HT-29 (cell line): ENCODE measurements around the gene CSNK1E. TPM values are rescaled to one million over a fixed set of nuclear protein-coding genes. Genes with fewer than 3 reads are reported as not detected.

Experiments
- DNase-seq: peaks from one replicate; pipeline ENCODE4 v3.0.0-alpha.2; 2015; ENCODE audit warnings: low spot score
- total RNA-seq: library from RNA; depleted of rRNA; stranded (reverse); fragments of >200 nt; shearing (Covaris generic); gene quantifications from 2 replicates; pipeline ENCODE4 v1.2.3, GENCODE V29; 2014

Gene CSNK1E
- total RNA-seq, 1 experiment from 2014 or later: 152 TPM

DNA sequence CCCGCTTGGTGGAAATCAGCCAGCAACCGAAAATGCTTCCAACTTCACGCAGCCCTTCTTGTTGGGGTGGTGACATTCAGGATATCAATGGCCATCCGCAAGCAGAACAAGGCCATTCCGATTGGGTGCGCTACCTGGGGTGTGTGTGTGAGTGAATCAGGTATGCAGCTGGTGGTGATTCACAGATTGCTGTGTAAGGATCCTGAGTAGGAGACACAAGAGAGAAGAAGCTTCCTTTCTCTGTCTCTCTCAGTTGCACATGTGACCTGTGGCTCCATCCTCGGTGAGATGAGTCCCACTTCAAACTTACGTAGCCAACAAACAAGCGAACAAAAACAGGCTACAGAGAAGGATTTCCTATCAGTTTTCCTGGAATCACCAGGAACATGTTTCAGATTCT is 34.8 kb downstream of the CSNK1E start:
- DNase-seq: no peak

- no peak for DNase-seq
Observed at GRCh38 chr22:38276166-38276565, 41.1 kb downstream of the CSNK1E start.

- peak; percentile 18 for DNase-seq
Observed at GRCh38 chr22:38273135-38273826, 44.0 kb downstream of the CSNK1E start.

DNA sequence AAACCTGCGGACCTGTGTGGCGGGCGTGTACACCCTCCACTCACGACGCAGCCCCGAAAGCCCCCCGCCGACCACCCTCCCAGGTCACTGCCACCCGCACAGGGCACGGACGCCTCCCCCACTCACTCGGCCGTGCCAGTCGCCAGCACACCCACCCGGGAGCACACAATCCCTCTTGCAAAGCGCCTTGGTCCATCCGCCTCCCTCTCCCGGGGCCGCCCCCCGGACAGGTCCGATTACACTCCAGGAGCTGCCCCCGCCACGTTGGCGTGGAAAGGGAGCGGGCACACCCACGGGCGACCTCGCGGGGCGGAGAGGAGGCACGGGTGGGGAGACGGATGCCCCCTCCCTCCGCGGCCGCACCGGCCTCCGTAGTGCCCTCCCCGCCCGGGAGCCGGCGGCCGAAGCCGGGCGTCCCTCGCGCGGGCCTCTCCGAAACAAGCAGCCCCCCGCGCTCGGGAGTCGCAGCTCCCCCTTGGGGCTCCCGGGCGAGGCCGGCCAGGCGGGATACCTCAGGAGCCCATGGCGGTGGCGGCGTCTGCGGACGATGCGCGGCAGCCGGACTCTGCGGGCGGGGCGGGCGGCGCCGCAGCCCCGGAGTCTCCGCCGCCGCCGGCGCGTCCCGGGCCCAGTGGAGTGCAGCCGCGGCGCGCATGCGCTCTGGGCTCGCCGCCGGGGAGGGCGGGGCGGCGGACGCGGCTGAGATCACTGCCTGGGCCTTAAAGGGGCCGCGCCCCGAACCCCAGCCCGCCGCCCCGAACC is 44.7 kb downstream of the CSNK1E start, which contains the start of gene TMEM184B:
Gene TMEM184B, minus strand, starts transcription at position 638 of the 762 bp plus-strand sequence. CDS start 25,049 bp downstream, outside the sequence.
- peak; percentile 67 for DNase-seq

DNA sequence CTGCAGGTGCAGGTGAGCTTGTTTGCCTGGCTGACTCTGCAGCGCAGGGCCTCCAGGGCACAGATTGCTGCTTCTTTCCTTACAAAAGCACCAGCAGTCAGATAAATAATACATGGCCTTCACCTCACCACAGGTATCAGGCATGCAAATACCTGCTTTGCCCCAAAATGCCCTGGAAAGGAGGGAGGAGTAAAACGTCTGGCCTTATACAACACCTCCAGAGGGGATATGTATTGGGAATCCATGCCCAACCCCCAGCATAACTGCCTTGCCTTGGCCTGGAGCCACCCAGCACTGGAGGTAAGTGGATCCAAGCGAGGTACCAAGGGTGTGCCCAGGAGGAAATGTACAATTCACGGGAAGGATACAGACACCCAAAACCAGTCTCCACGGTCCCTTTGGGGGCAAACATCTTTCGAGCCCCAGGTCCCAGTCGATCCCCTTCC is 45.3 kb downstream of the CSNK1E start:
- DNase-seq: peak; percentile 39

GRCh38 chr22:38271101-38271500 is 46.1 kb downstream of the CSNK1E start:
- no peak for DNase-seq

GRCh38 chr22:38270091-38270992 is 46.9 kb downstream of the CSNK1E start:
- DNase-seq: no peak

- DNase-seq: no peak
Observed at GRCh38 chr22:38269466-38269865, 47.8 kb downstream of the CSNK1E start.

DNA sequence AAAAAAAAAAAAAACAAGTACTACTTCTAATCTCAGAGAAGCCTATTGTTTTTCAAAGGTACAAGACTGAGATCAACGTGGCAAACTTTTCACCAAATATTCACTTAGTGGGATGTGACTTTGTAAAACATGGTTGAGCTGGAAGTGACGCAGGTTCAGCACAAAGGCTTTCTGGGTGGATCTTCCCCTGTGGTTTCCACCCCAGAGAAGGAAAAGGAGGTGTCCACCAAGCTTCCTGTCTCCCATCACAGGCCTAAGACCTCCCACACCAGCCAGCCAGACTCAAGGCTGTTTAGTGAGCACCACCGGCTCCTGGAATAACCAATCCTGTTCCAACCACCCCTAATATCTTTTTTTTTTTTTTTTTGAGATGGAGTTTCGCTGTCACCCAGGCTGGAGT is 50.1 kb downstream of the CSNK1E start:
- DNase-seq: no peak

DNA sequence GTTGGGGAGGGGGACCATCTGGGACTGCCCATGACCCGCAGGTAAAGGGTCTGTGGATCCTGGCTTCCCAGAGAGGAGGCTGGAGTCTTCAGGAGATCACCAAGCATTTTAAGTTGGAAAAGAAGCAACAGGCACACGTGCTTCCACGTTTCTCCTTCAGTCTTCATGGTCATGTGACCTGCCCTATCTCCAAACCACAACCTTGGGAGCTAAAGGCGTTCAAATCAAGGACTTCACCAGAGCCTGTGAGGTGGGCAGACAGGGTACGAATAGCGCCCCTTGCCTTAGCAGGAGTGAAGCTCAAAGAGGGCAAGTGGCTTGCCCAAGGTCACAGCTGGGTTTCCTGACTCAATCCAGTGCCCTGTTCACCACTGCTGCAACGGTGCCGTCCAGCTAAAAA is 51.1 kb downstream of the CSNK1E start:
- no peak for DNase-seq

- DNase-seq: no peak
Observed at GRCh38 chr22:38264322-38264843, 52.9 kb downstream of the CSNK1E start.

DNA sequence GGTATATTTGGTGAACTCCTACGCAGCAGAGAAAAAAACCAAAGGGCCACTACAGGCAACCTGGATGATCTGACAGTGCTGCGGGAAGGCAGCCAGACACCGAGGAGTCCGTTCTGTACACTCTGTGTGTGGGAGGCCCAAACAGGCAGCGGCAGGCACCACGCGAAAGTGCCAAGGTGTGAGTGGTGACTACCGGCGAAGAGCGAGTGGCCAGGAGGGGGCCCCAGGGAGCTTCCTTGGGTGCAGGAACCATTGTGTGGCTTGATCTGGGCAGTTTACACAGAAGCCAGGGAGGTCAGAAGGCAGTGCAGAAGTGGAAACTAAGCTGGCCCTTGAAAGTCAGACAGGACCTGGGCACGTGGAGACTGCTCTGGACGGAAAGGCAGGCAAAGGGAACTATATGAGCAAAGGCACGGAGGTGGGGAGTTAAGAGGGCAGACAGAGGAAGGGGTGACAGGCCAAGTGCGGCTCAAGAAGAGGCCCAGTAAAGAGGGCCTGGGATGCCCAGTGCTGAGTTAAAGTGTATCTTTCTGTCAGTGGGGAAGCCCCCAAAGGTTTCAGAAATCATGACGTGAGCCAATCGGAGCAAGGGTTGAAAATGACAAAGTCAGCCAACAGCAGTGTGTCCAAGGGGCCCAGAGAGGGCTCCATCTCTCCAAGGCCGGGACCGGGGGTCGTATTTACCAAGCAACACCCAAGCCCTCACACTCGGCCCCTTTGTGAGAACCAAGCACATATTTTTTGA is 55.0 kb downstream of the CSNK1E start:
- peak; percentile 40 for DNase-seq

DNA sequence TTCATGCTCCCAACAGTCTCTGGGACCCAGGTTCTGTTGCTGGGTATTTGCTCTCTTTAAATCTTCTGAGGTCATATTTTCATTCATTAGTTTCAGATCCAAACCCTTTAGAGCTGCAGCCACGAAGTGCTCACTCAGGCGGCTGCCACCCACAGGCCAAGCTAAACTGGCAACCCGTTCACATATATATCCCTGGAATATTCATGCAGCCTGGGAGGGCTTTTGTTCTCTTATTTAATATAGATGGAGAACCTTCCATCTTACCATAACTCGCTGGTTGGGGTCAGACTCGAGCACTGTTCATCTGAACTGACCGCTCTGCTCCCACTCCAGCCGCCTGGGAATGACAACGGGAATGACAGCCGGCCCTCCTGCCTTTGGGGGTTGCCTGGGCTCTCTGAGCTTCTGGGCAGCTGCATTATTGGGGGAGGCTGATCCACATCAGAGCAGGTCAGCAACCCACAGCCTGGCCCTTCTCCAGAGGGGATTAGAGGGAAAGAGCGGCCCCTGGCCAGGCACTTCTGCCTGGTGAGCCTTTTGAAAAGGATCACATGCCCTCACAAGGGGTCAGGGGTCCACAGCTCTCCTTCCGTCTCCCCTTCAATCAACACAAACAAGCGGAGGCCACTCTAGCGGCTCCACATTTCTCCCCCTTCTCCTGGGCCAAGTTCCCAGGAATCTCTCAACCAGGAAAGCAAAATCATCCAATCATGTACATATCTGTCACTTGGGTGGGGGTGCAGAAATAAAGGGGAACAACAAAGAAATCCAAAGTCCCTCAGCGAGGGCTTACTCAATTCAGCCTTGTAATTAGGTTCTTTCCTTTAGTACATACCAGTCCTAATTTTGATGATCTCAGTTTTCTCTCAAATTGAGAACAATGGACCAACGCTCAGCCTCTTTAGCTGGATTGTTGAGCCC is 56.2 kb downstream of the CSNK1E start:
- DNase-seq: no peak

GRCh38 chr22:38259370-38259769 is 57.9 kb downstream of the CSNK1E start:
- DNase-seq: no peak

GRCh38 chr22:38258895-38259294 is 58.3 kb downstream of the CSNK1E start:
- DNase-seq: no peak

DNA sequence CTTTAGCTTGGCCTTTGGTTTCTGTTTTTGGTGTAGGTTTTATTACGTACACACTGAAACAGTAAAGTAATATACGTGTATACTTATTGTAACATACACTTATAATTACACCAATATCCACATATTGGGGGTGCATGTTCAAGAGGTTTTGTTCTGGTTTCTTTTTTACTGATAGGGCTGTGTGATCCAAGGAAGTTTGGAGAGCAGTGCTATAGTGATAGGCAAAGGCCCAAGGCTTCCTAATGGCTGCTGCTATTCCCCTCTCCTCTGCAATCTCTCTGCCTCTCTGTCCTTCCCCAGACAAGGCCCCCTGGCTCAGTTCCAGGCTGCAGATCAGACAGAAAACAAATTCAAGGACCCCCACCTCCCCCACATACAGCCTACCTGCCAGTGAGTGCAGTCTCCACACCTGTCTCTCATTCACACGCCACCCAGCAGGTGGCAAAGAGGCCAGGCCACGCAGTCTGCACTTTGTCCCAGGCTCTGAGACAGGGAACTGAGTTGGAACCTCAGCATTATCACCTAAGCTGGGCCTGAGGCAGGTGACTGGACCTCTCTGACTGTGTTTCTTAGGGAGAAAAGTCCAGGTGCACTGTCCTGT is 59.5 kb downstream of the CSNK1E start:
- DNase-seq: peak; percentile 25

DNA sequence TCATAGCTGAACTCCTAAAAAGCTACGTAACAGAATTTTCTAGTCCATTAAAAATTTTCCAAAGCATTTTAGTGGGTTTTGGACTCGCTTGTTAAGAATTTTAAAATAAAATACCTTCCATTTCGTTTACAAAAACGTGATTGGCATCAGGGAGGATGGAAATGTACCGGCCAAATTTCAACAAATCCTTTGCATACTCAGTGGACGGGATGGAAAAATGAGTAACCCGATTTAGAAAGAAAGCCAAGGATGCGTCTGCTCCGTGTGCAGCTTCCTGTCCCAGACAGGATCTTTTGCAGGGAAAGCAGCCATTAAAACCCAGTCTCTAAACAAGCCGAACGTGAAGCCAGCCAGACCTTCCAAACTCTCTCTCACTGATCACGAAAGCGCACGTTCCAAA is 60.1 kb downstream of the CSNK1E start:
- DNase-seq: no peak

- DNase-seq: no peak
Observed at GRCh38 chr22:38255697-38256096, 61.5 kb downstream of the CSNK1E start.

DNA sequence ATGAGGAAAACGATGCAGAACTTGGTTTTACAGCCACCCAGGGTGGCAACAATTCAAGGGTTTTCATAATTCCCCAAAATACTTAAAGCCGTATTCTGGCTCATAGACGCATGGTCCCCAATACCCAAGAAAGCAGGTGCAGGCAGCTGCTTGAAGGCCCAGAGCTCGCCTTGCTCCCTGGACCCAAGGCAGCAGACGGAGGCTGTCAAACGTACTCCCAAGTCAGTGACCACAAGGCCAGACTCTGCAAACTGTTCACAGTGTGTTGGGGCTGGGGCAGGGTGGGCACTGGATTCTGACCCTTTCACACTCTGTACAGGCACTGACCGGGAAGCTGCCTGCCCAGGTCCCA is 65.9 kb downstream of the CSNK1E start:
- DNase-seq: no peak
